HEK293 (cell line): ENCODE measurements around the gene SOS2.

Source experiments
- CTCF ChIA-PET: fragments of 350-600 bp; formaldehyde crosslinking; extraction: SDS; loops from one replicate; lab custom pipeline; 2021; ENCODE audit warnings: antibody characterized with exemption; lab: Yijun Ruan, JAX
- POLR2A ChIA-PET: fragments of 300-600 bp; formaldehyde crosslinking; extraction: SDS; loops from one replicate; lab custom pipeline; 2020; ENCODE audit warnings: antibody characterized with exemption, inconsistent platforms; lab: Yijun Ruan, JAX
- H3K27ac ChIP-seq: fragments of 200-500 bp; sonication (Bioruptor generic); 2 replicates; pipeline ENCODE4 v1.5.1; 2014; ENCODE audit warnings: low read depth, low read length, control low read depth, inconsistent platforms; ENCODE audit errors: extremely low read depth
- H3K36me3 ChIP-seq, 2 experiments: fragments of 200-500 bp in 1 of 2; sonication (Bioruptor generic) in 1 of 2; 1 replicate in 1 of 2; 2 replicates in 1 of 2; pipeline ENCODE4 v1.5.1; 2014 to 2017; ENCODE audit warnings: inconsistent platforms in 2 of 2, low read length in 2 of 2; ENCODE audit not compliant: control insufficient read depth in 2 of 2, insufficient read depth in 1 of 2
- H3K4me1 ChIP-seq: fragments of 200-500 bp; sonication (Bioruptor generic); 2 replicates; pipeline ENCODE4 v1.5.1; 2014; ENCODE audit warnings: mild to moderate bottlenecking, low read length, inconsistent platforms; ENCODE audit not compliant: control insufficient read depth, insufficient read depth
- H3K4me3 ChIP-seq: 2 replicates; pipeline ENCODE4 v1.5.1; 2011; ENCODE audit warnings: low read depth, mild to moderate bottlenecking, control low read depth, low read length, moderate library complexity
- H3K9me3 ChIP-seq: fragments of 200-500 bp; sonication (Bioruptor generic); 2 replicates; pipeline ENCODE4 v1.5.1; 2014; ENCODE audit warnings: low read depth, low read length, inconsistent platforms; ENCODE audit not compliant: control insufficient read depth, insufficient read depth
- GLIS2 ChIP-seq: fragments of 450-650 bp; formaldehyde crosslinking; IDR thresholded peaks from 2 replicates; pipeline ENCODE4 v1.5.1; 2016; ENCODE audit warnings: missing biosample characterization, missing genetic modification characterization
- OSR2 ChIP-seq: fragments of 450-650 bp; formaldehyde crosslinking; IDR thresholded peaks from 2 replicates; pipeline ENCODE4 v1.5.1; 2016; ENCODE audit warnings: missing biosample characterization, missing genetic modification characterization
- SCRT2 ChIP-seq: fragments of 450-650 bp; formaldehyde crosslinking; IDR thresholded peaks from 2 replicates; pipeline ENCODE4 v1.5.1; 2016; ENCODE audit warnings: missing biosample characterization, missing genetic modification characterization
- YY1 ChIP-seq: fragments of 450-650 bp; formaldehyde crosslinking; IDR thresholded peaks from 2 replicates; pipeline ENCODE4 v1.5.1; 2018; ENCODE audit warnings: missing biosample characterization, missing genetic modification characterization
- ZBTB1 ChIP-seq: fragments of 450-650 bp; formaldehyde crosslinking; IDR thresholded peaks from 2 replicates; pipeline ENCODE4 v1.5.1; 2016; ENCODE audit warnings: missing biosample characterization, missing genetic modification characterization
- ZIC2 ChIP-seq: fragments of 450-650 bp; formaldehyde crosslinking; IDR thresholded peaks from 2 replicates; pipeline ENCODE4 v1.5.1; 2016; ENCODE audit warnings: missing biosample characterization, missing genetic modification characterization
- ZNF211 ChIP-seq: fragments of 450-650 bp; formaldehyde crosslinking; IDR thresholded peaks from 2 replicates; pipeline ENCODE4 v1.5.1; 2016; ENCODE audit warnings: low read depth, missing biosample characterization, missing genetic modification characterization
- ZNF302 ChIP-seq: fragments of 450-650 bp; formaldehyde crosslinking; IDR thresholded peaks from 2 replicates; pipeline ENCODE4 v1.5.1; 2016; ENCODE audit warnings: missing biosample characterization, missing genetic modification characterization, low read depth
- ZNF311 ChIP-seq: fragments of 450-650 bp; formaldehyde crosslinking; IDR thresholded peaks from 2 replicates; pipeline ENCODE4 v1.5.1; 2017; ENCODE audit warnings: missing biosample characterization, missing genetic modification characterization, borderline replicate concordance
- ZNF394 ChIP-seq: fragments of 450-650 bp; formaldehyde crosslinking; IDR thresholded peaks from 2 replicates; pipeline ENCODE4 v1.5.1; 2016; ENCODE audit warnings: missing biosample characterization, missing genetic modification characterization, mild to moderate bottlenecking, moderate library complexity, borderline replicate concordance
- ZNF404 ChIP-seq: fragments of 450-650 bp; formaldehyde crosslinking; IDR thresholded peaks from 2 replicates; pipeline ENCODE4 v1.5.1; 2017; ENCODE audit warnings: missing biosample characterization, missing genetic modification characterization
- ZNF423 ChIP-seq: fragments of 450-650 bp; formaldehyde crosslinking; IDR thresholded peaks from 2 replicates; pipeline ENCODE4 v1.5.1; 2016; ENCODE audit warnings: missing biosample characterization, missing genetic modification characterization
- ZNF501 ChIP-seq: fragments of 450-650 bp; formaldehyde crosslinking; IDR thresholded peaks from 2 replicates; pipeline ENCODE4 v1.5.1; 2016; ENCODE audit warnings: missing biosample characterization, missing genetic modification characterization
- ZNF544 ChIP-seq: fragments of 450-650 bp; formaldehyde crosslinking; IDR thresholded peaks from 2 replicates; pipeline ENCODE4 v1.5.0; 2017; ENCODE audit warnings: missing biosample characterization, missing genetic modification characterization
- ZNF548 ChIP-seq: fragments of 450-650 bp; formaldehyde crosslinking; IDR thresholded peaks from 2 replicates; pipeline ENCODE4 v1.5.1; 2016; ENCODE audit warnings: missing biosample characterization, missing genetic modification characterization
- ZNF549 ChIP-seq: fragments of 450-650 bp; IDR thresholded peaks from 2 replicates; pipeline ENCODE4 v1.5.1; 2018; ENCODE audit warnings: missing biosample characterization, missing genetic modification characterization, mild to moderate bottlenecking, inconsistent platforms, moderate library complexity
- ZNF558 ChIP-seq: fragments of 450-650 bp; formaldehyde crosslinking; IDR thresholded peaks from 2 replicates; pipeline ENCODE4 v1.5.1; 2016; ENCODE audit warnings: missing biosample characterization, missing genetic modification characterization
- ZNF560 ChIP-seq: fragments of 450-650 bp; formaldehyde crosslinking; IDR thresholded peaks from 2 replicates; pipeline ENCODE4 v1.5.1; 2017; ENCODE audit warnings: missing biosample characterization, missing genetic modification characterization, borderline replicate concordance
- ZNF585B ChIP-seq: fragments of 450-650 bp; formaldehyde crosslinking; IDR thresholded peaks from 2 replicates; pipeline ENCODE4 v1.5.1; 2016; ENCODE audit warnings: missing biosample characterization, missing genetic modification characterization
- ZNF664 ChIP-seq: fragments of 450-650 bp; formaldehyde crosslinking; IDR thresholded peaks from 2 replicates; pipeline ENCODE4 v1.5.1; 2016; ENCODE audit warnings: missing biosample characterization, missing genetic modification characterization
- ZNF830 ChIP-seq: fragments of 450-650 bp; IDR thresholded peaks from 2 replicates; pipeline ENCODE4 v1.5.0; 2018; ENCODE audit warnings: missing biosample characterization, missing genetic modification characterization, low read depth, mild to moderate bottlenecking, moderate library complexity
- ZSCAN4 ChIP-seq: fragments of 450-650 bp; formaldehyde crosslinking; IDR thresholded peaks from 2 replicates; pipeline ENCODE4 v1.5.1; 2017; ENCODE audit warnings: missing biosample characterization, missing genetic modification characterization
- ZSCAN5A ChIP-seq: fragments of 450-650 bp; formaldehyde crosslinking; IDR thresholded peaks from 2 replicates; pipeline ENCODE4 v1.5.1; 2016; ENCODE audit warnings: missing biosample characterization, missing genetic modification characterization
- TF ChIP-seq, protein P1 (sequence below): fragments of 450-650 bp; formaldehyde crosslinking; IDR thresholded peaks from 2 replicates; pipeline ENCODE4 v1.5.1; 2016; ENCODE audit warnings: missing biosample characterization, missing genetic modification characterization
- TF ChIP-seq, protein P2 (sequence below): IDR thresholded peaks from 2 replicates; pipeline ENCODE4 v1.6.1; 2011; ENCODE audit warnings: mild to moderate bottlenecking, low read depth, low read length, borderline replicate concordance

SOS2 gene

GRCh38 chr14:50242566-50243310 lies 11.4 kb upstream of the SOS2 start (continued):
- TF ChIP-seq ZIC2 (tag by site-specific recombination) (no peak), ZNF394 (tag by site-specific recombination) (no peak), ZNF501 (tag by site-specific recombination) (no peak)

GRCh38 chr14:50242096-50242495 lies 10.7 kb upstream of the SOS2 start:
- TF ChIP-seq ZNF548 (tag by site-specific recombination) (no peak), ZNF664 (no peak), ZSCAN5A (no peak), ZNF404 (tag by site-specific recombination) (no peak), ZNF544 (tag by site-specific recombination) (no peak), ZBTB1 (tag by site-specific recombination) (no peak), ZNF423 (tag by site-specific recombination) (no peak), ZNF549 (tag by site-specific recombination) (no peak), ZNF830 (tag by site-specific recombination) (no peak), OSR2 (tag by site-specific recombination) (no peak), ZSCAN4 (no peak), ZNF560 (tag by site-specific recombination) (no peak), YY1 (tag by site-specific recombination) (no peak), ZNF211 (tag by site-specific recombination) (no peak)
- TF ChIP-seq, protein P1, sequence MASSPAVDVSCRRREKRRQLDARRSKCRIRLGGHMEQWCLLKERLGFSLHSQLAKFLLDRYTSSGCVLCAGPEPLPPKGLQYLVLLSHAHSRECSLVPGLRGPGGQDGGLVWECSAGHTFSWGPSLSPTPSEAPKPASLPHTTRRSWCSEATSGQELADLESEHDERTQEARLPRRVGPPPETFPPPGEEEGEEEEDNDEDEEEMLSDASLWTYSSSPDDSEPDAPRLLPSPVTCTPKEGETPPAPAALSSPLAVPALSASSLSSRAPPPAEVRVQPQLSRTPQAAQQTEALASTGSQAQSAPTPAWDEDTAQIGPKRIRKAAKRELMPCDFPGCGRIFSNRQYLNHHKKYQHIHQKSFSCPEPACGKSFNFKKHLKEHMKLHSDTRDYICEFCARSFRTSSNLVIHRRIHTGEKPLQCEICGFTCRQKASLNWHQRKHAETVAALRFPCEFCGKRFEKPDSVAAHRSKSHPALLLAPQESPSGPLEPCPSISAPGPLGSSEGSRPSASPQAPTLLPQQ (tag by site-specific recombination), result no peak
- Histone ChIP-seq H3K4me1 (peaks cover 7% of the 10 kb centered on the region; the same call in 1 of the 2 replicates), H3K4me3 (no peak overlapping the region), H3K27ac (no peak overlapping the region; the same call in 1 of the 2 replicates), H3K9me3 (no peaks in the 10 kb centered on the region), H3K36me3 (peaks cover 5 to 10% of the 10 kb centered on the region in 2 experiments; a peak in 2 of 3 replicates)
- POLR2A ChIA-PET, result no interaction called here
- CTCF ChIA-PET, result interaction anchor here (0.6 kb wide), 1 partner anchor 11 kb away, joined by 3 read pairs; no protein-coding TSS in a partner anchor

GRCh38 chr14:50237427-50237826 lies 6.0 kb upstream of the SOS2 start:
- no peak overlapping the region for H3K27ac ChIP-seq
- H3K4me3 ChIP-seq, result no peak overlapping the region
- H3K36me3 ChIP-seq, result no peaks in the 10 kb centered on the region
- ChIA-PET CTCF (interaction anchor here (0.9 kb wide), 1 partner anchor 22 kb away, joined by 3 read pairs; no protein-coding TSS in a partner anchor), POLR2A (no interaction called here)
- peaks cover 2% of the 10 kb centered on the region for H3K4me1 ChIP-seq
- H3K9me3 ChIP-seq, result no peaks in the 10 kb centered on the region
- no peak for TF ChIP-seq SCRT2
- TF ChIP-seq ZNF585B, result no peak
- TF ChIP-seq GLIS2 (tag by site-specific recombination), result no peak
- TF ChIP-seq ZSCAN5A, result no peak
- TF ChIP-seq ZNF311 (tag by site-specific recombination), result no peak
- no peak for TF ChIP-seq ZNF302 (tag by site-specific recombination)
- TF ChIP-seq, protein P2, sequence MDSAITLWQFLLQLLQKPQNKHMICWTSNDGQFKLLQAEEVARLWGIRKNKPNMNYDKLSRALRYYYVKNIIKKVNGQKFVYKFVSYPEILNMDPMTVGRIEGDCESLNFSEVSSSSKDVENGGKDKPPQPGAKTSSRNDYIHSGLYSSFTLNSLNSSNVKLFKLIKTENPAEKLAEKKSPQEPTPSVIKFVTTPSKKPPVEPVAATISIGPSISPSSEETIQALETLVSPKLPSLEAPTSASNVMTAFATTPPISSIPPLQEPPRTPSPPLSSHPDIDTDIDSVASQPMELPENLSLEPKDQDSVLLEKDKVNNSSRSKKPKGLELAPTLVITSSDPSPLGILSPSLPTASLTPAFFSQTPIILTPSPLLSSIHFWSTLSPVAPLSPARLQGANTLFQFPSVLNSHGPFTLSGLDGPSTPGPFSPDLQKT, result no peak
- no peak for TF ChIP-seq ZNF558 (tag by site-specific recombination)
